Activated T-cell treated with anti-CD3 and anti-CD28 coated beads, Interleukin-2, amount 50 U/mL, for 4 hours (primary cell): ENCODE measurements around the gene PLEKHA5. TPM values are rescaled to one million over a fixed set of nuclear protein-coding genes. Genes with fewer than 3 reads are reported as not detected.

Experiments used
- ATAC-seq, 2 donors: fragments of 200-7000 bp; cut with Tn5 transposase; one replicate each; pipeline ENCODE4 v1.10.0; 2021
- DNase-seq: peaks from one replicate; pipeline ENCODE4 v3.0.0-alpha.2; 2020
- H3K27me3 Mint-ChIP-seq: one replicate; pipeline ENCODE4 v1.8.0; 2021; ENCODE audit warnings: low read depth, mixed read lengths
- H3K36me3 Mint-ChIP-seq: one replicate; pipeline ENCODE4 v1.8.0; 2022; ENCODE audit warnings: mixed read lengths; ENCODE audit not compliant: insufficient read depth
- H3K4me1 Mint-ChIP-seq: one replicate; pipeline ENCODE4 v1.8.0; 2021; ENCODE audit warnings: low read depth, mixed read lengths
- H3K4me3 Mint-ChIP-seq: one replicate; pipeline ENCODE4 v1.8.0; 2021; ENCODE audit warnings: mild to moderate bottlenecking, moderate library complexity, mixed read lengths
- H3K9me3 Mint-ChIP-seq: one replicate; pipeline ENCODE4 v1.8.0; 2021; ENCODE audit warnings: mixed read lengths
- total RNA-seq, 3 donors: library from RNA; stranded (reverse); gene quantifications; one replicate each; pipeline ENCODE4 v1.2.1, GENCODE V29; 2021

PLEKHA5 gene
- total RNA-seq, 3 donors from 2014 or later: 0.66 to 2.9 (median 2.0) TPM

GRCh38 chr12:19208456-19208855 lies 78.9 kb downstream of the PLEKHA5 start:
- Mint-ChIP-seq H3K4me1 (no peaks in the 10 kb centered on the region), H3K27me3 (no peaks in the 10 kb centered on the region), H3K9me3 (no peaks in the 10 kb centered on the region), H3K4me3 (no peak overlapping the region), H3K36me3 (no peaks in the 10 kb centered on the region)
- DNase-seq: no peak
- ATAC-seq: no peak

- H3K36me3 Mint-ChIP-seq: no peaks in the 10 kb centered on the region
- no peak for ATAC-seq
Measured at GRCh38 chr12:19209661-19210060, 80.1 kb downstream of the PLEKHA5 start.

DNA sequence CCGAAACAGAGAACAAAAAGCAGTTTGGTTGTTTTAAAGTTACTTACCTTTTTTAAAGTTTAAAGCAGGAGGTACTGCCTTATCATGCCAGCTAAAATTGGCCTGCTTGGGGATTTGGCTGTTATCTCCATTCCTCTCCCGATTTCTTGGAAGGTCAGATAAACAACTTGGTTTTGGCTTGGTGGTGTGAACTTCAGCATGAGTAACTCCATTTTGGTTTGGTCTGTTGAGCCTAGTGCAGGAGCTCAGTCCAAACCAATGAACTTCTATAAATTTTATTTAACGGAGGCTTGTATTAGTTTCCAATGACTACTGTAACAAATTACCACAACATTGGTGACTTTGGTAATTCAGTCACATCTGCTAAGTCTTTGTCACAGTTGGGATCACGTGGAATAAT lies 82.3 kb downstream of the PLEKHA5 start:
- no peaks in the 10 kb centered on the region for H3K27me3 Mint-ChIP-seq
- H3K4me1 Mint-ChIP-seq: no peaks in the 10 kb centered on the region
- ATAC-seq (no peak), DNase-seq (no peak)
- no peak overlapping the region for H3K4me3 Mint-ChIP-seq
- H3K36me3 Mint-ChIP-seq: no peaks in the 10 kb centered on the region
- H3K9me3 Mint-ChIP-seq: no peaks in the 10 kb centered on the region

More at GRCh38 chr12:19209661-19210060, 80.1 kb downstream of the PLEKHA5 start:
- no peak for DNase-seq
- Mint-ChIP-seq H3K4me1 (no peaks in the 10 kb centered on the region), H3K27me3 (no peaks in the 10 kb centered on the region), H3K9me3 (no peaks in the 10 kb centered on the region), H3K4me3 (no peak overlapping the region)

DNA sequence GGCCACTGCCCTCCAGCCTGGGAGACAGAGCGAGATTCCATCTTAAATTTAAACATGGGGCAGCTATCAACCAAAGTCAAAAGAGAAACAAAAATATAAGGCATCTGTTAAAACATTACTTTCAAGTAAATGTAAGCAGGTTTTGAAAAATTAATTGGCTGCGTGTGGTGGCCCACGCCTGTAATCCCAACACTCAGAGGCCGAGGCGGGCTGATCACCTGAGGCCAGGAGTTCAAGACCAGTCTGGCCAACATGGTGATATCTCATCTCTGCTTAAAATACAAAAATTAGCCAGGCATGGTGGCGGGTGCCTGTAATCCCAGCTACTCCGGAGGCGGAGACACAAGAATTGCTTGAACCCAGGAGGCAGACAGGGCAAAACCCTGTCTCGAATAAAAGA lies 82.7 kb downstream of the PLEKHA5 start:
- no peak for ATAC-seq
- no peaks in the 10 kb centered on the region for H3K9me3 Mint-ChIP-seq
- no peaks in the 10 kb centered on the region for H3K27me3 Mint-ChIP-seq
- H3K4me3 Mint-ChIP-seq: no peak overlapping the region
- H3K4me1 Mint-ChIP-seq: no peaks in the 10 kb centered on the region
- H3K36me3 Mint-ChIP-seq: no peaks in the 10 kb centered on the region
- DNase-seq: no peak

GRCh38 chr12:19214020-19214419 lies 84.5 kb downstream of the PLEKHA5 start:
- Mint-ChIP-seq H3K4me1 (no peaks in the 10 kb centered on the region), H3K9me3 (no peaks in the 10 kb centered on the region), H3K4me3 (no peak overlapping the region), H3K27me3 (no peaks in the 10 kb centered on the region), H3K36me3 (no peaks in the 10 kb centered on the region)
- ATAC-seq (no peak), DNase-seq (no peak)

DNA sequence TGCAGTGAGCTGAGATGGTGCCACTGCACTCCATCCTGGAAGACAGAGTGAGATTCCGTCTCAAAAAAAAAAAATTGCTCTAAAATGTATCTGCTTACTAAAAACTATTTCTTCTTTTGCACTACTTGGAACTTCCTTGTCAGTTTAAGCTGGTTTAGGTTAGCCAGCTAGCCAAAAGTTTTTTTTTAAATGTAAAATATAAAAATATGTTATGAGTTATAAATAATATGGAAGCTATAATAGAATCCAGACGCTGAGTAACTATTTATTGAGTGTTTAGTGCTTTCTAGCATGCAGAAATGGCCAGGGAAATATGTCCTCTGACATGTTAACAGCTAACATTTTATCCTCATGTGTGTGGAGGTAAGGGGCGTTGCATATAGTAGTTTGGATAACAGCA lies 85.6 kb downstream of the PLEKHA5 start:
- Mint-ChIP-seq H3K4me1 (no peaks in the 10 kb centered on the region), H3K27me3 (no peaks in the 10 kb centered on the region), H3K9me3 (no peaks in the 10 kb centered on the region), H3K36me3 (no peaks in the 10 kb centered on the region), H3K4me3 (no peak overlapping the region)
- no peak for ATAC-seq
- DNase-seq: no peak

GRCh38 chr12:19217446-19217845 lies 87.9 kb downstream of the PLEKHA5 start:
- Mint-ChIP-seq H3K9me3 (no peaks in the 10 kb centered on the region), H3K4me1 (no peaks in the 10 kb centered on the region), H3K4me3 (no peak overlapping the region), H3K36me3 (no peaks in the 10 kb centered on the region), H3K27me3 (no peaks in the 10 kb centered on the region)
- ATAC-seq: no peak
- no peak for DNase-seq

DNA sequence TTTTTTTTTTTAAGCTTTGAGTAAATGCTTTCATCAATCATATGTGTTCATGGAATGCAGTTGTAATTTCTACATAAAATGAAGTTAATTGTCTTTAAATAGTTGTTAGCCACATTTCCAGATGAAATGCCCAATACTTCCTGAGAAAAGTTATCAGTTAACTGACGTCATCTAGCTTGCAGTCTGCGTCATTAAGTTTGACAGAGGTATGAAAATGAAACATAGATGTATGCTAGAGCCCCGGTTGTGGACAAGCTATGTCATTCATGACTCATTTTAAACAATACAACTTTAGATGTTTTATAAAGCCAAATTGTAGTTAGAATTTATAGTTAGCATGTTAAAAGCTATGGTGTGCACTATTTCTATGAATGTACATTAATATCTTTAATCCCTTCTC lies 90.7 kb downstream of the PLEKHA5 start:
- ATAC-seq: no peak
- no peak for DNase-seq

GRCh38 chr12:19220852-19221466 lies 91.4 kb downstream of the PLEKHA5 start:
- Mint-ChIP-seq H3K36me3 (no peaks in the 10 kb centered on the region), H3K4me1 (no peaks in the 10 kb centered on the region), H3K4me3 (no peak overlapping the region), H3K27me3 (no peaks in the 10 kb centered on the region), H3K9me3 (no peaks in the 10 kb centered on the region)
- DNase-seq: no peak
- ATAC-seq: no peak

More for the DNA sequence above, 90.7 kb downstream of the PLEKHA5 start:
- no peak overlapping the region for H3K4me3 Mint-ChIP-seq
- no peaks in the 10 kb centered on the region for H3K9me3 Mint-ChIP-seq
- H3K4me1 Mint-ChIP-seq: no peaks in the 10 kb centered on the region
- H3K27me3 Mint-ChIP-seq: no peaks in the 10 kb centered on the region
- H3K36me3 Mint-ChIP-seq: no peaks in the 10 kb centered on the region

GRCh38 chr12:19222558-19222957 lies 93.0 kb downstream of the PLEKHA5 start:
- Mint-ChIP-seq H3K4me1 (no peaks in the 10 kb centered on the region), H3K9me3 (no peaks in the 10 kb centered on the region), H3K4me3 (no peak overlapping the region), H3K27me3 (no peaks in the 10 kb centered on the region), H3K36me3 (no peaks in the 10 kb centered on the region)
- DNase-seq: no peak
- ATAC-seq: no peak

GRCh38 chr12:19223018-19223417 lies 93.5 kb downstream of the PLEKHA5 start:
- Mint-ChIP-seq H3K9me3 (no peaks in the 10 kb centered on the region), H3K27me3 (no peaks in the 10 kb centered on the region), H3K36me3 (no peaks in the 10 kb centered on the region), H3K4me3 (no peak overlapping the region), H3K4me1 (no peaks in the 10 kb centered on the region)
- ATAC-seq (no peak), DNase-seq (no peak)

- Mint-ChIP-seq H3K27me3 (no peaks in the 10 kb centered on the region), H3K4me3 (no peak overlapping the region), H3K36me3 (no peaks in the 10 kb centered on the region), H3K9me3 (no peaks in the 10 kb centered on the region), H3K4me1 (no peaks in the 10 kb centered on the region)
- ATAC-seq: no peak
- DNase-seq: no peak
Measured at GRCh38 chr12:19223695-19224094, 94.2 kb downstream of the PLEKHA5 start.

DNA sequence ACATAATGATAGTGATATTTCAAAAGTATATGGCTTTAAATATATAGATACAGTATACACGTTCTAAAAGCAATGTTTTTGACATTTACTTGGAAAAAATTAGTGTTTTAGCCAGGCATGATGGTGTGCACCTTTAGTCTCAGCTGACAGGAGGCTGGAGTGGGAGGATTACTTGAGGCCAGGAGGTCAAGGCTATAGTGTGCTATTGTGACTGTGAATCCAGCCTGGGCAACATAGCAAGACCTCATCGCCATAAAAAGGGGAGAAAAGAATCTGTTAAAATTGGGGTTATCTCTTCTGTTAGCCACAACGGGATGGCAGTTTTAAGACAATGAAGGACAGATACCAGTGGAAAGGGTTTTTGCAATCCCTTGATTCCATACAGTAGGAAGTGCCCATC lies 95.2 kb downstream of the PLEKHA5 start:
- no peak overlapping the region for H3K4me3 Mint-ChIP-seq
- DNase-seq (no peak), ATAC-seq (no peak)
- H3K4me1 Mint-ChIP-seq: no peaks in the 10 kb centered on the region
- H3K27me3 Mint-ChIP-seq: no peaks in the 10 kb centered on the region
- H3K36me3 Mint-ChIP-seq: no peaks in the 10 kb centered on the region
- no peaks in the 10 kb centered on the region for H3K9me3 Mint-ChIP-seq

- no peak for DNase-seq
- Mint-ChIP-seq H3K4me3 (no peak overlapping the region), H3K9me3 (no peaks in the 10 kb centered on the region), H3K4me1 (no peaks in the 10 kb centered on the region), H3K27me3 (no peaks in the 10 kb centered on the region), H3K36me3 (no peaks in the 10 kb centered on the region)
- ATAC-seq: no peak
Measured at GRCh38 chr12:19227190-19227879, 97.8 kb downstream of the PLEKHA5 start.

GRCh38 chr12:19227880-19228210 lies 98.3 kb downstream of the PLEKHA5 start:
- H3K27me3 Mint-ChIP-seq: no peaks in the 10 kb centered on the region
- no peaks in the 10 kb centered on the region for H3K9me3 Mint-ChIP-seq
- no peak overlapping the region for H3K4me3 Mint-ChIP-seq
- ATAC-seq (no peak), DNase-seq (no peak)
- no peaks in the 10 kb centered on the region for H3K36me3 Mint-ChIP-seq
- no peaks in the 10 kb centered on the region for H3K4me1 Mint-ChIP-seq
